Measurements from ENCODE around the gene SLC8A1. TPM values are rescaled to one million over a fixed set of nuclear protein-coding genes. Genes with fewer than 3 reads are reported as not detected.

SLC8A1 gene
- total RNA-seq, 1 donor from 2014 or later = 4.2 TPM

- H3K36me3 Mint-ChIP-seq (ENCODE audit: low read depth) = no peaks in the 10 kb centered on the region
- no peaks in the 10 kb centered on the region for H3K9me3 Mint-ChIP-seq
- no peak overlapping the region for H3K27ac Mint-ChIP-seq (ENCODE audit: unreplicated experiment)
- H3K4me3 Mint-ChIP-seq = no peak overlapping the region
- no peak for TF ChIP-seq CTCF (conservative IDR thresholded peaks at IDR 0.05)
- DNase-seq (ENCODE audit: low read depth, low spot score) = no peak
- H3K27me3 Mint-ChIP-seq (ENCODE audit: low read depth) = no peaks in the 10 kb centered on the region
- H3K4me1 Mint-ChIP-seq = no peaks in the 10 kb centered on the region
Observed at GRCh38 chr2:40303746-40304145, 148.1 kb downstream of the SLC8A1 start.

- Mint-ChIP-seq H3K4me3 (no peak overlapping the region), H3K36me3 (ENCODE audit: low read depth) (no peaks in the 10 kb centered on the region), H3K27me3 (ENCODE audit: low read depth) (no peaks in the 10 kb centered on the region), H3K9me3 (no peaks in the 10 kb centered on the region), H3K27ac (ENCODE audit: unreplicated experiment) (no peak overlapping the region), H3K4me1 (no peaks in the 10 kb centered on the region)
- no peak for DNase-seq (ENCODE audit: low read depth, low spot score)
- TF ChIP-seq CTCF (conservative IDR thresholded peaks at IDR 0.05) = no peak
Observed at GRCh38 chr2:40302751-40303325, 149.1 kb downstream of the SLC8A1 start.

- H3K36me3 Mint-ChIP-seq (ENCODE audit: low read depth) = no peaks in the 10 kb centered on the region
- no peaks in the 10 kb centered on the region for H3K4me1 Mint-ChIP-seq
- H3K4me3 Mint-ChIP-seq = no peak overlapping the region
- no peak for DNase-seq (ENCODE audit: low read depth, low spot score)
- H3K27ac Mint-ChIP-seq (ENCODE audit: unreplicated experiment) = no peak overlapping the region
- H3K27me3 Mint-ChIP-seq (ENCODE audit: low read depth) = no peaks in the 10 kb centered on the region
- no peak for TF ChIP-seq CTCF (conservative IDR thresholded peaks at IDR 0.05)
- no peaks in the 10 kb centered on the region for H3K9me3 Mint-ChIP-seq
Observed at GRCh38 chr2:40300391-40300790, 151.5 kb downstream of the SLC8A1 start.

- Mint-ChIP-seq H3K4me1 (no peaks in the 10 kb centered on the region), H3K27ac (ENCODE audit: unreplicated experiment) (no peak overlapping the region), H3K27me3 (ENCODE audit: low read depth) (no peaks in the 10 kb centered on the region), H3K4me3 (no peak overlapping the region), H3K36me3 (ENCODE audit: low read depth) (no peaks in the 10 kb centered on the region), H3K9me3 (no peaks in the 10 kb centered on the region)
- DNase-seq (ENCODE audit: low read depth, low spot score) = no peak
- no peak for TF ChIP-seq CTCF (conservative IDR thresholded peaks at IDR 0.05)
Observed at GRCh38 chr2:40299781-40300180, 152.1 kb downstream of the SLC8A1 start.

GRCh38 chr2:40299173-40299572 lies 152.7 kb downstream of the SLC8A1 start:
- Mint-ChIP-seq H3K4me1 (no peaks in the 10 kb centered on the region), H3K4me3 (no peak overlapping the region), H3K27ac (ENCODE audit: unreplicated experiment) (no peak overlapping the region), H3K9me3 (no peaks in the 10 kb centered on the region), H3K27me3 (ENCODE audit: low read depth) (no peaks in the 10 kb centered on the region), H3K36me3 (ENCODE audit: low read depth) (no peaks in the 10 kb centered on the region)
- no peak for DNase-seq (ENCODE audit: low read depth, low spot score)
- no peak for TF ChIP-seq CTCF (conservative IDR thresholded peaks at IDR 0.05)

All from neural crest cell (in vitro differentiated cells).